HG03460 (cell line): ENCODE measurements around the gene GALNT15.

ENCODE experiments used
- ATAC-seq: cut with Tn5 transposase; IDR thresholded peaks from one replicate; pipeline ENCODE4 v1.9.1; 2021; ENCODE audit not compliant: unreplicated experiment

The GALNT15 gene

GRCh38 chr3:16251316-16252085, 77.0 kb downstream of the GALNT15 start:
- ATAC-seq: no peak

- no peak for ATAC-seq
Observed at GRCh38 chr3:16252243-16252978, 77.9 kb downstream of the GALNT15 start.

- ATAC-seq: no peak
Observed at GRCh38 chr3:16252988-16253387, 78.5 kb downstream of the GALNT15 start.

GRCh38 chr3:16253601-16254000, 79.1 kb downstream of the GALNT15 start:
- no peak for ATAC-seq

- no peak for ATAC-seq
Observed at GRCh38 chr3:16254916-16255315, 80.4 kb downstream of the GALNT15 start.

GRCh38 chr3:16255326-16255725, 80.8 kb downstream of the GALNT15 start:
- ATAC-seq: no peak

- ATAC-seq: no peak
Observed at GRCh38 chr3:16255726-16256125, 81.2 kb downstream of the GALNT15 start.

- no peak for ATAC-seq
Observed at GRCh38 chr3:16257309-16257708, 82.8 kb downstream of the GALNT15 start.

- no peak for ATAC-seq
Observed at GRCh38 chr3:16258177-16258576, 83.7 kb downstream of the GALNT15 start.

- no peak for ATAC-seq
Observed at GRCh38 chr3:16258866-16259265, 84.4 kb downstream of the GALNT15 start.

GRCh38 chr3:16260046-16260445, 85.6 kb downstream of the GALNT15 start:
- no peak for ATAC-seq

GRCh38 chr3:16262174-16262573, 87.7 kb downstream of the GALNT15 start:
- no peak for ATAC-seq

GRCh38 chr3:16264174-16264707, 89.8 kb downstream of the GALNT15 start:
- peak; percentile 3 for ATAC-seq

GRCh38 chr3:16264708-16265454, 90.4 kb downstream of the GALNT15 start, which contains the start of the genes DPH3 and OXNAD1:
DPH3 (minus strand) TSS chr3:16264943; CDS start chr3:16264876, 67 bp downstream.
OXNAD1 (plus strand) TSS chr3:16265212; CDS start chr3:16270953, 5,741 bp downstream.
- ATAC-seq: peak; percentile 99

GRCh38 chr3:16265455-16265786, 90.9 kb downstream of the GALNT15 start:
- ATAC-seq: no peak

GRCh38 chr3:16266714-16267113, 92.2 kb downstream of the GALNT15 start:
- no peak for ATAC-seq

GRCh38 chr3:16270855-16271254, 96.4 kb downstream of the GALNT15 start:
- no peak for ATAC-seq

GRCh38 chr3:16272588-16272987, 98.1 kb downstream of the GALNT15 start:
- no peak for ATAC-seq

- no peak for ATAC-seq
Observed at GRCh38 chr3:16273867-16274266, 99.4 kb downstream of the GALNT15 start.

- no peak for ATAC-seq
Observed at GRCh38 chr3:16277471-16277870, 103.0 kb downstream of the GALNT15 start.
